LNCAP (cell line): Measurements from ENCODE around the gene EDIL3.

Experiments used
- CTCF ChIP-seq: fragments of 450-650 bp; IDR thresholded peaks from 2 replicates; pipeline ENCODE4 v1.5.1; 2017; ENCODE audit warnings: mild to moderate bottlenecking

EDIL3 gene

GRCh38 chr5:84069608-84070179 lies 315.0 kb downstream of the EDIL3 start:
- no peak for TF ChIP-seq CTCF

- no peak for TF ChIP-seq CTCF
These were observed 321.6 kb downstream of the EDIL3 start for GRCh38 chr5:84063041-84063440.

GRCh38 chr5:84059672-84060071 lies 325.0 kb downstream of the EDIL3 start:
- TF ChIP-seq CTCF: no peak

- TF ChIP-seq CTCF: no peak
These were observed 326.1 kb downstream of the EDIL3 start for GRCh38 chr5:84058561-84058960.

- no peak for TF ChIP-seq CTCF
These were observed 327.5 kb downstream of the EDIL3 start for GRCh38 chr5:84057211-84057610.

GRCh38 chr5:84045964-84046363 lies 338.7 kb downstream of the EDIL3 start:
- no peak for TF ChIP-seq CTCF

- TF ChIP-seq CTCF: no peak
These were observed 347.8 kb downstream of the EDIL3 start for GRCh38 chr5:84036842-84037241.

GRCh38 chr5:84032324-84032723 lies 352.4 kb downstream of the EDIL3 start:
- TF ChIP-seq CTCF: no peak
